ENCODE measurements around the gene HOXD12. TPM values are rescaled to one million over a fixed set of nuclear protein-coding genes. Genes with fewer than 3 reads are reported as not detected.
A peak's percentile ranks its signal among the peaks of the same experiment; 100 is the strongest.

Gene HOXD12
- total RNA-seq, 1 donor from 2014 or later: not detected

GRCh38 chr2:176104316-176105077, 4.9 kb downstream of the HOXD12 start:
- no peak for TF ChIP-seq CTCF (conservative IDR thresholded peaks at IDR 0.05; ENCODE audit: low read depth, low read length)
- DNase-seq (ENCODE audit: low read depth): no peak
- H3K4me3 ChIP-seq (ENCODE audit: low read depth, low read length): peak overlapping the region; percentile 49

GRCh38 chr2:176105078-176105729, 5.6 kb downstream of the HOXD12 start:
- no peak for DNase-seq (ENCODE audit: low read depth)
- TF ChIP-seq CTCF (conservative IDR thresholded peaks at IDR 0.05; ENCODE audit: low read depth, low read length): no peak
- peak overlapping the region; percentile 49 for H3K4me3 ChIP-seq (ENCODE audit: low read depth, low read length)

DNA sequence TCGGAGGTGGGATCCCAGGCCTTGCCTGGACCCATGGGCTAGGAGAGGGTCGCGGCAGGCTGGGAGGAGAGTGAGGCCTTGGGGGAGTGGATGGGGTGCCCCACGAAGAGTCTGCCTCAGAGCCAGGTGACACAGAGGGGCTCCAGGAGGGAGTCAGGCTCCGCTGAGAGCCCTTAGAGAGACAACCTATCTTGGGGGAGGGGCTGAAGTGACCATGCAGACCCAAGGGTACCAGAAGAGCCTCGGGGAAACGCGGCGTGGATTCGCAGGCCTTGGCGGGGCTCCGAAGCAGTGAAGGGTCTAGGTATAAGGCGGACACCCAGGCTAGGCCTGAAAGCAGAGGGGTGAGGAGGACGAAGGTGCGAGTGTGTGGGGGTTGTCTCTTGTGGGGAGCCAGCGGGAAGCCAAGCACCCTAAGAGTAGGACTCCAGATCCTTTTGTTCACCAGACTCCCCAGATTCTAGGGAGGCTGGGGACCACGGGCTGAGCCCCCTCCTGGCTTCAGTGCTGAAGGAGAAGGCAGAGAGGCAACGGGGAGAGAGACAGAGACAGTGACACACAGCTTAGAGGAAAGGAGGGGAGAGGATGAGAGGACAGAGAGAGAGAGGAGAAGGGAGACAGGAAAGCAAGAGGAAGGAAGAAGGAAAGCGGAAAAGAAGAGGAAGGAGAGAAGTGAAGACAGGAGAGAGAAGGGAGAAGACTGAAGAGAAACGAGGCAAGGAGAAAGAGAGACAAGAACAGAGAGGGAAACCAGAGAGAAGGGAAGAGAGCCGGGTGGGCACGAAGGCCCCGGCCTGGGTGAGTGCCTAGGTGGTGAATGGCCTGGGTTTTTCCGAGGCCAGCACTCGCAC, 6.4 kb downstream of the HOXD12 start:
- no peak for TF ChIP-seq CTCF (conservative IDR thresholded peaks at IDR 0.05; ENCODE audit: low read depth, low read length)
- peak overlapping the region; percentile 49 for H3K4me3 ChIP-seq (ENCODE audit: low read depth, low read length)
- no peak for DNase-seq (ENCODE audit: low read depth)

DNA sequence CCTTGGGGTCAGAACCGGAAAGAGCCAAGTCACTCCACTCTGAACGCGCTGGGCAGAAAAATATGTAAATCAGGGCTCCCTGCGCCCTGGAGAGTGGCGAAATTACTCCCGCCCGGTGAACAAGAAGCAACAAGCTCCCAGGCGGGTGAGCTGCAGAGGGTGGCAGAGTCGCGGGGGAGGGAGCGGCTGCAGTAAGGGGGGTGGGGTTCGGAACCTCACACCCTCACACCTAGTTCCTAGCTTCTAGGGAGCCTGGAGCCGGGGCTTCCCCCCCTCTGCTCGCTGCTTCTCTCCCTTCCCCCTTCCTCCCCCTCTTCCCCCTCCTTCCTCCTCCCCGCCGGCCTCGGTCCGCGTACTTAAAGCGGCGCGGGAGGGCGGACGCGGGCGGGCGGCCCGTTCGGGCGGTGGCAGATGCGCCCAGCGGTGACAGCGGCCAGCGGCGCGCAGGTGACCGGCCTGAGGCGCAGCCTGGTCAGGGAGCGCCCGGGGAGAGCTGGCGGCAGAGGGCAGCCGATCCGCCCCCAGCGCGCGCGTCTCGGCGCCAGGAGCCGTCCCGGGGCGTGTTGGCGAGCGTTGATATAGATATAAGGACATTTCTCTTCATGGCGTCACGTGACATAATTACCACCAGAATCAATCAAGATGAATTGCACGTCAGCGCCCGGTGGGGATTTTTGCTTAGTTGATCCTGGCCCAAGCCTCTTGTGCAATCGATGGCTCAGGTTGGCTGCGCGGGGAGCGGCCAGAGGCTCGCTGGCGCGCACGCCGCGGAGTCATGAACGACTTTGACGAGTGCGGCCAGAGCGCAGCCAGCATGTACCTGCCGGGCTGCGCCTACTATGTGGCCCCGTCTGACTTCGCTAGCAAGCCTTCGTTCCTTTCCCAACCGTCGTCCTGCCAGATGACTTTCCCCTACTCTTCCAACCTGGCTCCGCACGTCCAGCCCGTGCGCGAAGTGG, 7.3 kb downstream of the HOXD12 start, which contains the start of gene HOXD11:
HOXD11 (plus strand) TSS at position 700 of the 959 bp plus-strand sequence; CDS start at position 776, 76 bp downstream.
- no peak for DNase-seq (ENCODE audit: low read depth)
- H3K4me3 ChIP-seq (ENCODE audit: low read depth, low read length): peak within 1 kb of the TSS; percentile 49
- no peak for TF ChIP-seq CTCF (conservative IDR thresholded peaks at IDR 0.05; ENCODE audit: low read depth, low read length)

DNA sequence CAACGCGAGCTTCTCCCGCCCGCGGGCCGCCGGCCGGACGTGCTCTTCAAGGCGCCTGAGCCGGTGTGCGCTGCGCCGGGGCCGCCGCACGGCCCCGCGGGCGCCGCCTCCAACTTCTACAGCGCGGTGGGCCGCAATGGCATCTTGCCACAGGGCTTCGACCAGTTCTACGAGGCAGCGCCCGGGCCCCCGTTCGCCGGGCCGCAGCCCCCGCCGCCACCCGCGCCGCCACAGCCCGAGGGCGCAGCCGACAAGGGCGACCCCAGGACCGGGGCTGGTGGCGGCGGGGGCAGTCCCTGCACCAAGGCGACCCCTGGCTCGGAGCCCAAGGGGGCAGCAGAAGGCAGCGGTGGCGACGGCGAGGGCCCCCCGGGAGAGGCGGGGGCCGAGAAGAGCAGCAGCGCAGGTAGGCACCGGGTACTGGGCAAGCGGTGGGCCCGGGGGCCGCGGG, 8.2 kb downstream of the HOXD12 start:
- no peak for DNase-seq (ENCODE audit: low read depth)
- TF ChIP-seq CTCF (conservative IDR thresholded peaks at IDR 0.05; ENCODE audit: low read depth, low read length): no peak
- peak overlapping the region; percentile 35 for H3K4me3 ChIP-seq (ENCODE audit: low read depth, low read length)
